ENCODE results near the gene PRKCB.
A peak's percentile ranks its signal among the peaks of the same experiment; 100 is the strongest.

Gene PRKCB

GRCh38 chr16:24246911-24247607 is 411.3 kb downstream of the PRKCB start:
- TF ChIP-seq FOXP2 (optimal IDR thresholded peaks at IDR 0.05; ENCODE audit: borderline replicate concordance, extremely low read depth, extremely low read length, insufficient read depth) (no peak), REST (IDR thresholded peaks at IDR 0.05; ENCODE audit: insufficient read depth in 1 of 2, low read depth in 2 of 2, low read length in 2 of 2) (no peak), SIN3A (IDR thresholded peaks at IDR 0.05; ENCODE audit: borderline replicate concordance, insufficient read depth, low read length) (no peak), TAF1 (IDR thresholded peaks at IDR 0.05; ENCODE audit: borderline replicate concordance, insufficient read depth, low read length) (no peak), POLR2AphosphoS5 (IDR thresholded peaks at IDR 0.05; ENCODE audit: low read depth, low read length) (no peak)

GRCh38 chr16:24253192-24253591 is 417.4 kb downstream of the PRKCB start:
- no peak for TF ChIP-seq TAF1 (IDR thresholded peaks at IDR 0.05; ENCODE audit: borderline replicate concordance, insufficient read depth, low read length)
- no peak for TF ChIP-seq REST (IDR thresholded peaks at IDR 0.05; ENCODE audit: insufficient read depth in 1 of 2, low read depth in 2 of 2, low read length in 2 of 2)
- no peak for TF ChIP-seq SIN3A (IDR thresholded peaks at IDR 0.05; ENCODE audit: borderline replicate concordance, insufficient read depth, low read length)
- no peak for TF ChIP-seq POLR2AphosphoS5 (IDR thresholded peaks at IDR 0.05; ENCODE audit: low read depth, low read length)
- no peak for TF ChIP-seq FOXP2 (optimal IDR thresholded peaks at IDR 0.05; ENCODE audit: borderline replicate concordance, extremely low read depth, extremely low read length, insufficient read depth)

- TF ChIP-seq REST (IDR thresholded peaks at IDR 0.05; ENCODE audit: insufficient read depth in 1 of 2, low read depth in 2 of 2, low read length in 2 of 2), result peak; percentile 86 to 93
- TF ChIP-seq SIN3A (IDR thresholded peaks at IDR 0.05; ENCODE audit: borderline replicate concordance, insufficient read depth, low read length), result no peak
Observed at GRCh38 chr16:24255456-24256371, 419.9 kb downstream of the PRKCB start, which contains the start of gene CACNG3. TSS of gene CACNG3 (plus strand) at chr16:24256335. CDS start at chr16:24256755, 420 bp downstream.

- TF ChIP-seq POLR2AphosphoS5 (IDR thresholded peaks at IDR 0.05; ENCODE audit: low read depth, low read length) (no peak), TAF1 (IDR thresholded peaks at IDR 0.05; ENCODE audit: borderline replicate concordance, insufficient read depth, low read length) (no peak), FOXP2 (optimal IDR thresholded peaks at IDR 0.05; ENCODE audit: borderline replicate concordance, extremely low read depth, extremely low read length, insufficient read depth) (no peak), REST (IDR thresholded peaks at IDR 0.05; ENCODE audit: insufficient read depth in 1 of 2, low read depth in 2 of 2, low read length in 2 of 2) (no peak), SIN3A (IDR thresholded peaks at IDR 0.05; ENCODE audit: borderline replicate concordance, insufficient read depth, low read length) (no peak)
Observed at GRCh38 chr16:24257958-24258357, 422.2 kb downstream of the PRKCB start.

Data from PFSK-1 (cell line).